NCI-H187 (cell line): ENCODE data around the gene GLTP.
"Not testable (repeated sequence)": the region's sequence is repeated elsewhere in the genome, so short reads cannot be mapped to it uniquely, and the experiment has no call there.

Experiments used
- DNase-seq, 2 experiments: peaks; one replicate each; lab custom pipeline; 2025; lab: John Stamatoyannopoulos, UW

GLTP gene

GRCh38 chr12:109902891-109903418, 22.6 kb upstream of the GLTP start:
- no peak for DNase-seq

GRCh38 chr12:109900752-109901580, 20.6 kb upstream of the GLTP start:
- DNase-seq: no peak

GRCh38 chr12:109899783-109900751, 19.7 kb upstream of the GLTP start, which contains the start of gene TCHP:
TSS of gene TCHP (plus strand) at chr12:109900274. CDS start at chr12:109903027, 2,753 bp downstream.
- DNase-seq: peak; percentile 71 to 87

GRCh38 chr12:109899345-109899744, 19.0 kb upstream of the GLTP start:
- not testable (repeated sequence) for DNase-seq

- no peak for DNase-seq
Observed at GRCh38 chr12:109897029-109897428, 16.7 kb upstream of the GLTP start.

- no peak for DNase-seq
Observed at GRCh38 chr12:109896188-109896587, 15.8 kb upstream of the GLTP start.

- no peak for DNase-seq
Observed at GRCh38 chr12:109894939-109895338, 14.6 kb upstream of the GLTP start.

- no peak for DNase-seq
Observed at GRCh38 chr12:109893261-109893995, 13.1 kb upstream of the GLTP start.

- DNase-seq: no peak
Observed at GRCh38 chr12:109892748-109893147, 12.4 kb upstream of the GLTP start.

- no peak for DNase-seq
Observed at GRCh38 chr12:109892165-109892715, 11.9 kb upstream of the GLTP start.

GRCh38 chr12:109891731-109892130, 11.4 kb upstream of the GLTP start:
- DNase-seq: not testable (repeated sequence)

- no peak for DNase-seq
Observed at GRCh38 chr12:109890620-109891170, 10.4 kb upstream of the GLTP start.

GRCh38 chr12:109888179-109889020, 8.1 kb upstream of the GLTP start:
- no peak for DNase-seq

- DNase-seq: no peak
Observed at GRCh38 chr12:109885616-109886015, 5.3 kb upstream of the GLTP start.

- DNase-seq: no peak
Observed at GRCh38 chr12:109883461-109883860, 3.1 kb upstream of the GLTP start.

- no peak for DNase-seq
Observed at GRCh38 chr12:109881752-109882151, 1.4 kb upstream of the GLTP start.

GRCh38 chr12:109880938-109881337, 597 bp upstream of the GLTP start:
- no peak for DNase-seq

- DNase-seq: no peak
Observed at GRCh38 chr12:109879351-109880042, 844 bp downstream of the GLTP start.

GRCh38 chr12:109878749-109879148, 1.6 kb downstream of the GLTP start:
- DNase-seq: no peak

- DNase-seq: no peak
Observed at GRCh38 chr12:109878247-109878625, 2.1 kb downstream of the GLTP start.
